Eye (tissue), 1 donor: ENCODE data around the gene TMEM141.
"Not testable (repeated sequence)": the region's sequence is repeated elsewhere in the genome, so short reads cannot be mapped to it uniquely, and the experiment has no call there.

Experiments used
- DNase-seq: peaks from one replicate; pipeline ENCODE4 v3.0.0-alpha.2; 2015

Gene TMEM141

GRCh38 chr9:136755302-136756133 lies 35.6 kb upstream of the TMEM141 start:
- not testable (repeated sequence) for DNase-seq

- DNase-seq, result no peak
Measured at GRCh38 chr9:136756134-136756438, 35.1 kb upstream of the TMEM141 start.

GRCh38 chr9:136756836-136757235 lies 34.3 kb upstream of the TMEM141 start:
- no peak for DNase-seq

- no peak for DNase-seq
Measured at GRCh38 chr9:136757328-136757727, 33.8 kb upstream of the TMEM141 start.

- no peak for DNase-seq
Measured at GRCh38 chr9:136757751-136758140, 33.4 kb upstream of the TMEM141 start.

- no peak for DNase-seq
Measured at GRCh38 chr9:136759001-136759400, 32.1 kb upstream of the TMEM141 start.

- DNase-seq, result no peak
Measured at GRCh38 chr9:136759436-136760325, 31.5 kb upstream of the TMEM141 start.

- no peak for DNase-seq
Measured at GRCh38 chr9:136760424-136760823, 30.7 kb upstream of the TMEM141 start.

GRCh38 chr9:136760834-136761544 lies 30.2 kb upstream of the TMEM141 start:
- peak; percentile 73 for DNase-seq

GRCh38 chr9:136761545-136761981 lies 29.6 kb upstream of the TMEM141 start:
- DNase-seq, result no peak

- no peak for DNase-seq
Measured at GRCh38 chr9:136762221-136762691, 28.9 kb upstream of the TMEM141 start.

- DNase-seq, result peak; percentile 79
Measured at GRCh38 chr9:136762915-136763648, 28.1 kb upstream of the TMEM141 start.

- DNase-seq, result no peak
Measured at GRCh38 chr9:136763649-136764035, 27.5 kb upstream of the TMEM141 start.

GRCh38 chr9:136764301-136764891 lies 26.7 kb upstream of the TMEM141 start, which contains the start of gene LCN15:
TSS of gene LCN15 (minus strand) at chr9:136764518. CDS start at chr9:136764488, 30 bp downstream.
- no peak for DNase-seq

- no peak for DNase-seq
Measured at GRCh38 chr9:136765041-136765440, 26.1 kb upstream of the TMEM141 start.

- DNase-seq, result not testable (repeated sequence)
Measured at GRCh38 chr9:136765745-136766409, 25.3 kb upstream of the TMEM141 start.

- peak; percentile 75 for DNase-seq
Measured at GRCh38 chr9:136766410-136767120, 24.6 kb upstream of the TMEM141 start.

GRCh38 chr9:136769710-136770191 lies 21.4 kb upstream of the TMEM141 start:
- DNase-seq, result peak; percentile 75

GRCh38 chr9:136771907-136772415 lies 19.2 kb upstream of the TMEM141 start:
- no peak for DNase-seq

- DNase-seq, result no peak
Measured at GRCh38 chr9:136773386-136774044, 17.6 kb upstream of the TMEM141 start.
